22Rv1 (cell line): Measurements from ENCODE around the gene HBS1L.

Source experiments
- H3K27ac ChIP-seq: fragments of 450-650 bp; 2 replicates; pipeline ENCODE4 v1.5.1; 2017
- CTCF ChIP-seq: fragments of 450-650 bp; IDR thresholded peaks from 2 replicates; pipeline ENCODE4 v1.5.1; 2017; ENCODE audit warnings: mild to moderate bottlenecking
- ZFX ChIP-seq: fragments of 450-650 bp; IDR thresholded peaks from 2 replicates; pipeline ENCODE4 v1.6.1; 2017; ENCODE audit warnings: antibody characterized with exemption, borderline replicate concordance

Gene HBS1L

GRCh38 chr6:135012764-135013163 is 41.9 kb downstream of the HBS1L start:
- TF ChIP-seq CTCF (no peak), ZFX (no peak)
- H3K27ac ChIP-seq: no peak overlapping the region

GRCh38 chr6:135012349-135012748 is 42.3 kb downstream of the HBS1L start:
- TF ChIP-seq CTCF (no peak), ZFX (no peak)

GRCh38 chr6:135008941-135009290 is 45.7 kb downstream of the HBS1L start:
- no peak overlapping the region for H3K27ac ChIP-seq
- TF ChIP-seq CTCF: no peak

More at GRCh38 chr6:135012349-135012748, 42.3 kb downstream of the HBS1L start:
- no peak overlapping the region for H3K27ac ChIP-seq

- no peak overlapping the region for H3K27ac ChIP-seq
Observed at GRCh38 chr6:135008072-135008940, 46.3 kb downstream of the HBS1L start.

GRCh38 chr6:135006386-135006914 is 48.2 kb downstream of the HBS1L start:
- TF ChIP-seq ZFX (no peak), CTCF (no peak)
- no peak overlapping the region for H3K27ac ChIP-seq

More at GRCh38 chr6:135008072-135008940, 46.3 kb downstream of the HBS1L start:
- TF ChIP-seq ZFX: no peak
- TF ChIP-seq CTCF: no peak

- H3K27ac ChIP-seq: no peak overlapping the region
- TF ChIP-seq ZFX (no peak), CTCF (no peak)
Observed at GRCh38 chr6:135004399-135004798, 50.2 kb downstream of the HBS1L start.

GRCh38 chr6:135002974-135003703 is 51.5 kb downstream of the HBS1L start:
- no peak overlapping the region for H3K27ac ChIP-seq
- TF ChIP-seq CTCF (no peak), ZFX (no peak)
